NT2/D1 (cell line): ENCODE results near the gene SOX5.

Experiments used
- SUZ12 ChIP-seq: IDR thresholded peaks from 2 replicates; pipeline ENCODE4 v1.6.1; 2011; ENCODE audit not compliant: insufficient read length, insufficient read depth; ENCODE audit errors: extremely low read depth
- YY1 ChIP-seq: IDR thresholded peaks from 2 replicates; pipeline ENCODE4 v1.6.1; 2011; ENCODE audit not compliant: insufficient read length, insufficient read depth
- ZNF274 ChIP-seq: IDR thresholded peaks from 2 replicates; pipeline ENCODE4 v1.6.1; 2011; ENCODE audit warnings: mild to moderate bottlenecking, low read depth, low read length

GRCh38 chr12:23655884-23656283 is 293.6 kb downstream of the SOX5 start:
- TF ChIP-seq YY1 = no peak
- no peak for TF ChIP-seq ZNF274
- no peak for TF ChIP-seq SUZ12
